HG03135 (cell line): Measurements from ENCODE around the gene CFAP91.
"Not testable (repeated sequence)": the region's sequence is repeated elsewhere in the genome, so short reads cannot be mapped to it uniquely, and the experiment has no call there.

Experiments used
- ATAC-seq: cut with Tn5 transposase; IDR thresholded peaks from one replicate; pipeline ENCODE4 v1.9.1; 2021; ENCODE audit warnings: mild to moderate bottlenecking, moderate library complexity; ENCODE audit not compliant: unreplicated experiment

CFAP91 gene

DNA sequence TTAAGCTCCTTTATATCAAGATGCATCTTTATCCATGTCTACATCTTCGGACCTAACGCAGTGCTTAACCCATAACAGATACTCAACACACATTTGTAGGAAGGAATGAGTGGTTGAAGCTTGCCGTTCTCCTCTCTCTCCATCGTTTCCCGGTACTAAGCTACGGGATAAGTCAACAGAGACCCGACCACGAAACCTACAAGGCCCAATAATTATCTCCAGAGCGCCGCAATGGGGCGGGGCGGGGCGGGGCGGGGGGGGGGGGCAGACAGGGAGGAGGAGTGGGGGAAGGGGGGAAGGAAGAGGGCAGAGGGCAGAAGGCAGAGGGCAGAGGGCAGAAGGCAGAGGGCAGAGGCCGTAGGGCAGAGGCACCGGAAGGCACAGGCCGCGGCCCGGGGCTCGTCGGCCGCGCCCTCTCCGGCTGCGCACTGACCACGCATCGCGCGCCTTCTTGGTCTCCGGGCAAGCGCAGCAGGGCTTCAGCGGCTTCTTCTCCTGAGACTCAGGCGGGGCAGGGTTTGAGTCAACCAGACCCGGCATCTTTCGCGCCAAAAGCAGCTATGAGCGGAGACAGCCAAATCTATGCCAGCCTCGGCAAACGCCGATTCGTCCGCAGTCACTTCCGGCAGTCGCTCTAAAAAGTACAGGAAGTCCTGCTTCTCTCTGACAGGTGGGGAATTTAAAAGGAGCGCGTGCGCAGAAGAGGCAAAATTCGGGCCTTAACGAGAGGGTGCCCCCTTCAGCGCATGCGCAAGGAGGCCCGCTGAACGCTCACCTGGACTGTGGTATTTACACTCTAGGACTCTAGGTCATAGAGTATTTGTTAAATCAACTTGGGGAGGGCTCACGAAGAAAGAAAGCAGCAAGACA lies 25.8 kb upstream of the CFAP91 start, which contains the start of gene COX17:
TSS of gene COX17 (minus strand) at position 636 of the 870 bp plus-strand sequence. CDS start at position 540, 96 bp downstream.
- ATAC-seq: peak; percentile 87

DNA sequence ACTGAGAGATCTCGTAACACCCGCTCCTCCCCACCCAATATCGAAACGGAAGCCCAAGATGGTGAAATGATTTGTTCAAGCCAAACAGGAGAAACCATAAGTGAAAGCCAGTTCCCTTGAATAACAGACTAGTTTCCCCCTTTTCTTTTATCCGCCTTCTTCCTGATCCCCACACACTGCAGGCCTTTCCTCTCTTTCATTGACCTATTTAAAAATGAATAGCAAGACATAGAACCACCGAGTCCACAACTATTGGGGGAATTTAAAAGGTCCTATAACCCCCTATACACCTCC lies 25.2 kb upstream of the CFAP91 start:
- ATAC-seq: no peak

GRCh38 chr3:119678209-119678608 lies 24.6 kb upstream of the CFAP91 start:
- not testable (repeated sequence) for ATAC-seq

GRCh38 chr3:119679874-119680273 lies 22.9 kb upstream of the CFAP91 start:
- no peak for ATAC-seq

DNA sequence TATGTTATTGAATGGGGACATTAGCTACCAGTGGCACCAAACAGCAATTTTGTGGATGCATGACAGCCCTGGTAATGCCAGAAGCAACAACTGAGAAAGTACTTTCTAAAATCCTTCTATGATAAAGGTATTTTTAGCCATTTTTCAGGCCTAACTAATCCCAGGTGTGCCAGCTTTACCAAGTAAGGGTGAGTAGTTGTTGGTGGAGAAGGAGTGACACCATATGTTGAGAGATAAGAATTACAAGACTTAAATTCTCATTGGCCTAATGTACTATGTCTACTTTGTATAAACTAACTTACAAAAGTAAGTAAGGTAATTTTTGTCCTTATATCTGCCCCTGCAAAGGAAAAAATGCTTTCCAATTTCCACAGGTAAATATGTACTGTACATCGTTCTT lies 21.5 kb upstream of the CFAP91 start:
- no peak for ATAC-seq

DNA sequence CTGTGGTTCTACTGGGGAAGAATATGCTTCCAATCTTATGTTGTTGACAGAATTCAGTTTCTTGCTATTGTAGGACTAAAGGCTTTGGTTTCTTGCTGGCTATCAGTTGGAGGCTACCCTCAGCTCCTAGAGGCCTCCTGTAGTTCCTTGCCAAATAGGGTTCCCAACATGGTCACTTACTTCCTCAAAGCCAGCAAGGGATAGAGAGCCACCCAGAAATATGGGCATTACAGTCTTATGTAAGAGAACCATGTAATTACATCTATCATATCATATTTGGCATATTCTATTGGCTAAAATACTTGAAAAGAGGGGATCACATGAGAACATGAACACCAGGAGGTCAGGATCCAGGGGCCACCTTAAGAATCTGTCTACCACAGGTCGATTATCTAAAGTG lies 19.4 kb upstream of the CFAP91 start:
- ATAC-seq: no peak

GRCh38 chr3:119690043-119690656 lies 12.7 kb upstream of the CFAP91 start:
- no peak for ATAC-seq

DNA sequence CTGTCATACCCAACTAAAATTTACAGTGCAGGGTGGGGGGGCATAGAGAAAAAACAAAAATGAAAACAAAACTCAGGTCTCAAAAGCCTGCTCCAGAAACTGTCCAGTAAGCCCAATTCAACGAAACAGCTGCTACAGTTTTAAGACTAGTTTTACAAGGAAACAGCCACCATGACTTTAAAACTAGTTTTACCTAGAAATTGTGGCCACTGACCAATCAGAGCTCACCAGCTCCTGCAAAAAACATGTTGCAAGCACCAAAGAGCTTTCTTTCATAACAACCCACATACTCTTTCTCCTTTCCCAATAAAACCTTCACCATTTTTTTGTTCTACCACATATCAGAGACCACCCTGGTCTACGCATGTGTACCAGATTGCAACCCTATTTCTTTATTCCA lies 7.3 kb upstream of the CFAP91 start:
- no peak for ATAC-seq

DNA sequence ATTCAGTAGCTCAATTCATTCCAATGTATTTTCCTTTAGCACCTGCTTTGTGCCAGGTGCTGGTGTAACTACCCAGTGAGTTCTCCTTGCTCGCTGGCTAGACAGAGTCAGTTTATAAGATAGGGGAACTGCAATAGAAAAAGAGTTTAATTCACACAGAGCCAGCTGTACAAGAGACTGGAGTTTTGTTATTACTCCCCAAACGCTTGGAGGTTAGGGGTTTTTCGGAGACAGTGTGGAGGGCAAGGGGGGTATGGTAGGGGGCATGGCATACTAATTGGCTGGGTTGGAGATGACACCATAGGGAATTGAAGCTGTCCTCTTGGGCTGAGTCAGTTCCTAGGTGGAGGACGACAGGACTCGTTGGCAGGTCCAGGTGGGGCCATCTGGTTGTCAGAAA lies 5.4 kb upstream of the CFAP91 start:
- no peak for ATAC-seq

DNA sequence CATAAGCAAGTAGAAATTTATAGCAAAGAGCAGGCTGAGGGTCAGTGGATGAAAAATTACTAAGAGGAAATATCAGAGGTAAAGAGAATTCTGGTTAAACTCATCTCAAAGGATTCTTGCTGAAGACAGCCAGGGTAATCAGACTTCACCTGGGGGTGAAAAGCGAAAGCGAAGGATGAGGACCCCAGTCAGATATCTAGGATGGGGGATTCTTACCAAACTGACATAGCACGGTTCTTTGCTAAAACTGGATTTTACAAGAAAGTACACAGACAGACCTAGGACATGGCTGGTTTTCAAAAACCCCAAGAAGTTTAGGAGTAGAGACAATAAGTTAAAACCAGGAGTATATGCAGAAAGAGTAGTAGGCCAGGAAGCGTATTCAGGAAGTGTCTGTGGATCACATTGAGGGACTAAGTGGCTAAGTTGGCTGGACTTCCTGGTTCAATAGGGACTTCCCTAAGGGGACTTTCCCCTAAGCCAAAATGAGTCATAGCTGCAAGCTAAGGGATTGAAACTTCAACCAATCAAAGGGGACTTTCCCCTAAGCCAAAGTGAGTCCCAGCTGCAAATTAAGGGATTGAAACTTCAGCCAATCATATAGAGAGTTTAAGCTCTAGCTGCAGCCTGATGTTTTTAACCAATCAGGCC lies 2.4 kb upstream of the CFAP91 start:
- peak; percentile 35 for ATAC-seq

GRCh38 chr3:119700920-119701734 lies 1.7 kb upstream of the CFAP91 start:
- ATAC-seq: no peak

DNA sequence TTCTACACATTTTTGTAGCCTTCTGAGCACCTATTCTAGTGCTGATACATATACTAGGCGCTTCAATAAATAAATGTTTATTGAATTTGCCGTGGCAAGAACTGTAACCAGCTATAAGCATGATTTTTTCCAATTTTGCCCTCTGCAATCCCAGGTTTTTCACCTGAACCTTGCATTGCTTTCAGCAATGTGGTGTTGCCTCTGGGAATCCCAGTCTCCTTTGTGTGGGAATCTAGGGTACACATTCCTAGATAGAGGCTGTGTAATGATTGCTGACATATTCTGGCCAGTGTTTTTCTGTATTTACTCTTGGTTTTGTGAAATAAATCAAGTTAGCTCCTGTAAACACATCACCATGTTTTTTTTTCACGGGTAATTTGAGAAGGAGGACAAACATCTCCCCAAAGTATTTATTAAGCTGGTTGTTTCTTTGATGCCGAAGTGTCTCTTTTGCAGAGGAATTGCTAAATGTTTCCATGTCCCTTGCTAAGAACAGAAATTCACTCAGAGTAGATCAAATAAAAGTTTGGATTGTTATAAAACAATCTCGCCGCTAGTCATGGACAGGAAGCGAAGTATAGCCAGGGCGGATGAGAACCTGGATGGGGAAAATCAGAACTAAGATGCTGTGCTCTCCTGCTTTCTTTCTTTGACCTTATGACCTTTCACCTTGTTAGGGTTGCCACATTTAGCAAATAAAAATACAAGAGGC lies 1.2 kb downstream of the CFAP91 start:
- ATAC-seq: no peak

GRCh38 chr3:119715105-119715504 lies 12.3 kb downstream of the CFAP91 start:
- no peak for ATAC-seq

GRCh38 chr3:119716998-119717397 lies 14.2 kb downstream of the CFAP91 start:
- ATAC-seq: no peak

GRCh38 chr3:119717520-119717919 lies 14.7 kb downstream of the CFAP91 start:
- no peak for ATAC-seq

DNA sequence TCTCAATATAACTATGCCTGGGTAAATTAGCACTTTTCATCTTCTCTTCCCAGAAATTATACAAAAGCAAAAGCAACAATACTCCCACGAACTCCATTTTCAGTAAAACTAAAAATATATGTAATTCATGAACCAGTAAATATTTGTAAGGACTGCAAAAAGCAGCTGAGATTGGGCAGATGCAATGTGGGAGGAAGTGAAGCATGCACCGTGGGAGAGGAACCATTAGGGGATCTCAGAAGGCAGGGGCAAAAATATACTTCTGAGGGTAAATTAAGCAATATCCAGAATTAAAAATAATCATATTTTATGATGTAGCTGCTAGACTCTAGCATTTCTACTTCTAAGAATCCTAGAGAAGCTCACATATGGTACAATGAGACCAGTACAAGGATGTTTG lies 20.2 kb downstream of the CFAP91 start:
- ATAC-seq: no peak

- ATAC-seq: no peak
These were observed 24.1 kb downstream of the CFAP91 start for GRCh38 chr3:119726909-119727308.

- no peak for ATAC-seq
These were observed 27.2 kb downstream of the CFAP91 start for GRCh38 chr3:119729996-119730395.

GRCh38 chr3:119731560-119732343 lies 28.9 kb downstream of the CFAP91 start:
- ATAC-seq: no peak

DNA sequence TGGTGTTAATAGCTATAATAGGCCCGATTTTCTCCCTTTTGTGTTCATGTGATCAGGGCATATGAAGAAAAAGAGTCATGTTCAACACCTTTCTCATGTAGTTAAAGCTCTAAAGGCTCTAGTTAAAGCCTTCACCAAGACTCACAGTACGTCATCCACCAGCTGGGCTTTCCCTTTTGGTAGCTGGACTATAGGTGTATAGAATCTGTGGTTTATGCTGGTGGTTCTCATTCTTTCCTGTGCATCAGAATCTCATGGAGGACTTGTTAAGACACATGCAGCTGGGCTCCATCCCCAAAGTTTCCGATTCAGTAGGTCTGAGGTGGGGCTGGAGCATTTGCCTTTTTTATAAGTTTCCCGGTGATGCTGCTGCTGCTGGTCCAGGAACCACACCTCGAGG lies 31.0 kb downstream of the CFAP91 start:
- ATAC-seq: no peak
